HepG2 (cell line): ENCODE results near the gene CDC123. TPM values are rescaled to one million over a fixed set of nuclear protein-coding genes. Genes with fewer than 3 reads are reported as not detected.

Experiments
- ATAC-seq: fragments of 200-7000 bp; cut with Tn5 transposase; 3 replicates; pipeline ENCODE4 v1.9.1; 2020; ENCODE audit warnings: mild to moderate bottlenecking, moderate library complexity
- BruUV-seq: library from RNA; stranded (reverse); fragments of 400-500 nt; replicated peaks from 2 replicates; lab custom pipeline; 2021; lab: Mats Ljungman, UMichigan
- CTCF ChIA-PET: fragments of 300-600 bp; formaldehyde crosslinking; extraction: SDS; loops from one replicate; lab custom pipeline; 2021; ENCODE audit warnings: low total read pairs, inconsistent platforms, low intra/inter-chr PET ratio; lab: Yijun Ruan, JAX
- POLR2A ChIA-PET: fragments of 350-600 bp; sonication (Branson Sonifier 250); formaldehyde crosslinking; loops from one replicate; lab custom pipeline; 2020; ENCODE audit warnings: antibody characterized with exemption, inconsistent platforms; lab: Yijun Ruan, JAX
- DNase-seq: peaks from one replicate; pipeline ENCODE4 v3.0.0-alpha.2; 2015; ENCODE audit warnings: low spot score
- FAIRE-seq: peaks from 3 replicates; lab custom pipeline; 2011; peaks lifted over from hg19 to GRCh38; lab: Jason Lieb, UNC
- H2AFZ ChIP-seq: one replicate; pipeline ENCODE4 v1.6.1; 2011; ENCODE audit warnings: low read length, inconsistent platforms
- H3K27ac ChIP-seq: fragments of 300-600 bp; 3 replicates; pipeline ENCODE4 v1.8.0; 2011; ENCODE audit warnings: mixed run types, mild to moderate bottlenecking, mixed read lengths, low read length, inconsistent platforms; ENCODE audit not compliant: insufficient read depth; ENCODE audit errors: extremely low read length
- H3K27me3 ChIP-seq, 2 experiments: fragments of 200-600 bp in 1 of 2; 2 replicates in 1 of 2; 3 replicates in 1 of 2; pipeline versions ENCODE4 v1.6.0 to v1.8.0; 2011; ENCODE audit warnings: low read length in 2 of 2, mild to moderate bottlenecking in 2 of 2, moderate library complexity in 2 of 2, inconsistent platforms in 1 of 2; ENCODE audit not compliant: insufficient read depth in 2 of 2, control insufficient read depth in 1 of 2
- H3K36me3 ChIP-seq, 2 experiments: fragments of 200-600 bp in 1 of 2; replicated peaks in 1 of 2; 2 replicates in 1 of 2; 3 replicates in 1 of 2; pipeline versions ENCODE4 v1.5.1 to v1.8.0; 2011; ENCODE audit warnings: low read length in 2 of 2, inconsistent platforms in 1 of 2; ENCODE audit not compliant: insufficient read depth in 2 of 2, control insufficient read depth in 1 of 2
- H3K4me1 ChIP-seq: 2 replicates; pipeline ENCODE4 v1.5.1; 2012; ENCODE audit warnings: low read length, inconsistent platforms; ENCODE audit not compliant: insufficient read depth
- H3K4me2 ChIP-seq: 2 replicates; pipeline ENCODE4 v1.6.0; 2011; ENCODE audit warnings: low read depth, low read length, inconsistent platforms
- H3K4me3 ChIP-seq, 3 experiments: fragments of 200-600 bp in 1 of 3; sonication (generic), shearing (Covaris generic) in 1 of 3; replicated peaks in 1 of 3; 2 replicates each; pipeline ENCODE4 v1.5.1; 2011 to 2016; ENCODE audit warnings: low read length in 3 of 3, inconsistent platforms in 2 of 3, low read depth in 2 of 3, mild to moderate bottlenecking in 2 of 3, control low read depth in 1 of 3, mixed read lengths in 1 of 3; ENCODE audit not compliant: insufficient read depth in 1 of 3
- H3K79me2 ChIP-seq: one replicate; pipeline ENCODE4 v1.6.1; 2011; ENCODE audit warnings: low read length, inconsistent platforms; ENCODE audit not compliant: insufficient read depth
- H3K9ac ChIP-seq: 2 replicates; pipeline ENCODE4 v1.6.0; 2011; ENCODE audit warnings: mild to moderate bottlenecking, low read depth, low read length, inconsistent platforms; ENCODE audit not compliant: insufficient read depth
- H3K9me3 ChIP-seq: 2 replicates; pipeline ENCODE4 v1.5.1; 2012; ENCODE audit warnings: mild to moderate bottlenecking, low read length
- H4K20me1 ChIP-seq: 2 replicates; pipeline ENCODE4 v1.6.0; 2011; ENCODE audit warnings: inconsistent platforms, mild to moderate bottlenecking, low read length, moderate library complexity; ENCODE audit not compliant: insufficient read depth
- EP300 ChIP-seq, 3 experiments: sonication (generic) in 1 of 3; formaldehyde crosslinking in 1 of 3; IDR thresholded peaks; 2 replicates each; pipeline versions ENCODE4 v1.5.1 to v1.6.1; 2011 to 2020; ENCODE audit warnings: low read depth in 2 of 3, low read length in 2 of 3, borderline replicate concordance in 1 of 3, improper control_type of control experiment in 1 of 3, mild to moderate bottlenecking in 1 of 3, missing genetic modification reagents in 1 of 3, moderate library complexity in 1 of 3
- FOXO1 ChIP-seq: sonication (generic); formaldehyde crosslinking; IDR thresholded peaks from 2 replicates; pipeline ENCODE4 v1.4.0; 2020; ENCODE audit warnings: missing genetic modification reagents
- KDM2A ChIP-seq: sonication (generic); formaldehyde crosslinking; IDR thresholded peaks from 2 replicates; pipeline ENCODE4 v1.4.0; 2020; ENCODE audit warnings: low read depth, missing genetic modification reagents, borderline replicate concordance
- KMT2A ChIP-seq: sonication (generic); formaldehyde crosslinking; IDR thresholded peaks from 2 replicates; pipeline ENCODE4 v1.4.0; 2020; ENCODE audit warnings: missing genetic modification reagents
- KMT2B ChIP-seq: IDR thresholded peaks from 2 replicates; pipeline ENCODE4 v1.6.1; 2016; ENCODE audit warnings: missing genetic modification reagents, missing compliant biosample characterization
- NR2F6 ChIP-seq, 2 experiments: IDR thresholded peaks; 2 replicates each; pipeline ENCODE4 v1.6.1; 2016; ENCODE audit warnings: antibody characterized with exemption in 1 of 2, mild to moderate bottlenecking in 1 of 2
- PAX8 ChIP-seq: sonication (generic); formaldehyde crosslinking; IDR thresholded peaks from 2 replicates; pipeline ENCODE4 v1.8.0; 2022; ENCODE audit warnings: mild to moderate bottlenecking, missing genetic modification reagents, borderline replicate concordance
- SMYD3 ChIP-seq: sonication (generic); formaldehyde crosslinking; IDR thresholded peaks from 2 replicates; pipeline ENCODE4 v1.8.1; 2023; ENCODE audit warnings: mild to moderate bottlenecking, missing genetic modification reagents
- SP1 ChIP-seq, 2 experiments: fragments of 450-650 bp in 1 of 2; sonication (generic) in 1 of 2; formaldehyde crosslinking in 1 of 2; IDR thresholded peaks; 2 replicates each; pipeline versions ENCODE4 v1.4.0 to v1.6.1; 2016 to 2020; ENCODE audit warnings: missing genetic modification reagents in 1 of 2
- ZFP36 ChIP-seq: fragments of 150-350 bp; IDR thresholded peaks from 2 replicates; pipeline ENCODE4 v1.6.1; 2018; ENCODE audit warnings: borderline replicate concordance, low read length, low read depth; ENCODE audit not compliant: partially characterized antibody
- ZFX ChIP-seq: sonication (generic); formaldehyde crosslinking; IDR thresholded peaks from 2 replicates; pipeline ENCODE4 v1.4.0; 2020; ENCODE audit warnings: mild to moderate bottlenecking, low read depth, missing genetic modification reagents, moderate library complexity
- ZFY ChIP-seq: sonication (generic); formaldehyde crosslinking; IDR thresholded peaks from 2 replicates; pipeline ENCODE4 v1.4.0; 2020; ENCODE audit warnings: missing genetic modification reagents
- WGBS: methylation state at CpG from one replicate; pipeline ENCODE4 v1.1.6; 2017; ENCODE audit warnings: low lambda C conversion rate; 5-methylcytosine and 5-hydroxymethylcytosine counted together
- in situ Hi-C: cut with HindIII; loops from 2 replicates; pipeline ENCODE4 v1.10.0; 2017; ENCODE audit warnings: low pct_unique_long_range_greater_than_20kb; ENCODE audit not compliant: extremely low pct_ligation_motif_present
- intact Hi-C: fragments of 100-400 bp; cut with micrococcal nuclease; formaldehyde crosslinking; loops from one replicate; pipeline ENCODE4 v1.10.0; 2022; ENCODE audit not compliant: unreplicated experiment
- polyA plus RNA-seq, 8 experiments: library from polyadenylated mRNA; depleted of rRNA in 3 of 8; stranded (reverse) in 7 of 8; unstranded in 1 of 8; fragments of >200 nt; fragmentation: Illumina TruSeq in 4 of 8; extraction: Trizol in 4 of 8; gene quantifications; 2 replicates each; pipeline versions ENCODE4 v1.2.1 to v1.2.3, GENCODE V29; 2011 to 2016; ENCODE audit warnings: low read depth in 4 of 8, missing spikeins in 1 of 8, mixed read lengths in 1 of 8; ENCODE audit not compliant: insufficient read depth in 1 of 8
- total RNA-seq, 5 experiments: library from RNA; depleted of rRNA; stranded (reverse); fragments of >200 nt; fragmentation: Illumina TruSeq; extraction: Trizol; gene quantifications; 2 replicates each; pipeline ENCODE4 v1.2.3, GENCODE V29; 2016; ENCODE audit warnings: low read depth in 1 of 5
- TF ChIP-seq, protein P1 (sequence below): sonication (generic); formaldehyde crosslinking; conservative IDR thresholded peaks from 2 replicates; pipeline ENCODE4 v1.8.0; 2022; ENCODE audit warnings: low read depth, missing genetic modification reagents
- TF ChIP-seq, protein P2 (sequence below): sonication (generic); formaldehyde crosslinking; IDR thresholded peaks from 2 replicates; pipeline ENCODE4 v1.8.1; 2022; ENCODE audit warnings: low read depth, mild to moderate bottlenecking, missing genetic modification reagents

The CDC123 gene
- total and polyA plus RNA-seq, 2 of the 13 experiments (the other 11 are each of a cell fraction or from before 2014, with no cell fraction given), result 63.3 to 153 TPM

DNA sequence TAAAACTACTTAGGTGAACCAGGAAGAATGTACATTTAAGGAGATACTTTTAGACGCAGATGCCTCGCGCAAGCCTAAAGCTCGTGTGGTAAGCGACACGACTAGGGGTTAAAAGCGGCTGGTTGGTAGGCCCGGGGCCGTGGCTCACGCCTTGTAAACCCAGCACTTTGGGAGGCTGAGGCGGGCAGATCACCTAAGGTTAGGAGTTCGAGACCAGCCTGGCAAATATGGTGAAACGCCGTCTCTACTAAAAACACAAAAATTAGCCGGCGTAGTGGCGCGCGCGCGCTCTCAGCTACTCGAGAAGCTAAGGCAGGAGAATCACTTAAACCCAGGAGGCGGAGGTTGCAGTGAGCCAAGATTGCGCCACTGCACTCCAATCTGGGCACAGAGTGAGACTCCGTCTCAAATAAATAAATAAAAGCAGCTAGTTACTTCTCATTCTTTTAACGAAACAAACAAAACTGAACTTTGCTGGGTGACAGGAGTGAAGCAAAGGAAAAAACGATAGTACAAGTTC lies 1.2 kb upstream of the CDC123 start:
- H3K79me2 ChIP-seq, result peaks cover 77% of the 10 kb centered on the region
- peak overlapping the region; percentile 79 for H3K4me2 ChIP-seq
- 2% methylated on average over 27 of the region's 27 CpGs for WGBS
- ATAC-seq, result peak; percentile 21; the same call in 2 of the 3 replicates
- BruUV-seq, result no TSS peak
- no peaks in the 10 kb centered on the region; a peak in 1 of 5 replicates for H3K27me3 ChIP-seq
- H4K20me1 ChIP-seq, result no peaks in the 10 kb centered on the region
- no peaks in the 10 kb centered on the region for H3K9me3 ChIP-seq
- H3K4me3 ChIP-seq, result peak overlapping the region; percentile 87 to 94 (median 91)
- intact Hi-C loops, result loop anchor here (1.0 kb wide), 1 partner anchor 65 kb away; no protein-coding TSS in a partner anchor
- H2AFZ ChIP-seq, result no peak overlapping the region
- peaks cover 53% of the 10 kb centered on the region for H3K4me1 ChIP-seq
- peak overlapping the region; percentile 92 for H3K27ac ChIP-seq
- peak overlapping the region; percentile 95 for H3K9ac ChIP-seq
- H3K36me3 ChIP-seq, result peaks cover 3 to 11% of the 10 kb centered on the region in 2 experiments; a peak in 3 of 5 replicates
- FAIRE-seq, result no peak
- no peak for DNase-seq
- in situ Hi-C loops, result no loop called here
- CTCF ChIA-PET, result no interaction called here
- POLR2A ChIA-PET, result no interaction called here
- 0 out of 2 replicates have a peak, but pooled peaks have one; percentile 2 for TF ChIP-seq SMYD3 (CRISPR knock-in tag)
- TF ChIP-seq, protein P1, sequence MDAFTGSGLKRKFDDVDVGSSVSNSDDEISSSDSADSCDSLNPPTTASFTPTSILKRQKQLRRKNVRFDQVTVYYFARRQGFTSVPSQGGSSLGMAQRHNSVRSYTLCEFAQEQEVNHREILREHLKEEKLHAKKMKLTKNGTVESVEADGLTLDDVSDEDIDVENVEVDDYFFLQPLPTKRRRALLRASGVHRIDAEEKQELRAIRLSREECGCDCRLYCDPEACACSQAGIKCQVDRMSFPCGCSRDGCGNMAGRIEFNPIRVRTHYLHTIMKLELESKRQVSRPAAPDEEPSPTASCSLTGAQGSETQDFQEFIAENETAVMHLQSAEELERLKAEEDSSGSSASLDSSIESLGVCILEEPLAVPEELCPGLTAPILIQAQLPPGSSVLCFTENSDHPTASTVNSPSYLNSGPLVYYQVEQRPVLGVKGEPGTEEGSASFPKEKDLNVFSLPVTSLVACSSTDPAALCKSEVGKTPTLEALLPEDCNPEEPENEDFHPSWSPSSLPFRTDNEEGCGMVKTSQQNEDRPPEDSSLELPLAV, result no peak
- TF ChIP-seq FOXO1 (CRISPR knock-in tag), result no peak
- peak; percentile 30; the same call in 1 of the 2 replicates for TF ChIP-seq ZFY (CRISPR knock-in tag)
- TF ChIP-seq NR2F6 (IDR thresholded peaks at IDR 0.05), result no peak
- no peak for TF ChIP-seq NR2F6 (CRISPR knock-in tag; IDR thresholded peaks at IDR 0.05)
- TF ChIP-seq KMT2A (CRISPR knock-in tag), result peak; percentile 30; the same call in 1 of the 2 replicates
- peak; percentile 49; the same call in 1 of the 2 replicates for TF ChIP-seq KMT2B (CRISPR knock-in tag)
- peak; percentile 39 for TF ChIP-seq ZFX (CRISPR knock-in tag)
- no peak for TF ChIP-seq PAX8
- TF ChIP-seq KDM2A (CRISPR knock-in tag), result 0 out of 2 replicates have a peak, but pooled peaks have one; percentile 15
- no peak for TF ChIP-seq EP300 (IDR thresholded peaks at IDR 0.05; ENCODE audit: low read depth in 2 of 2, low read length in 2 of 2)
- TF ChIP-seq EP300 (CRISPR knock-in tag; IDR thresholded peaks at IDR 0.05; ENCODE audit: borderline replicate concordance), result no peak
- no peak for TF ChIP-seq SP1 (IDR thresholded peaks at IDR 0.05)
- TF ChIP-seq SP1 (CRISPR knock-in tag; IDR thresholded peaks at IDR 0.05), result no peak
- TF ChIP-seq ZFP36, result no peak
- TF ChIP-seq, protein P2, sequence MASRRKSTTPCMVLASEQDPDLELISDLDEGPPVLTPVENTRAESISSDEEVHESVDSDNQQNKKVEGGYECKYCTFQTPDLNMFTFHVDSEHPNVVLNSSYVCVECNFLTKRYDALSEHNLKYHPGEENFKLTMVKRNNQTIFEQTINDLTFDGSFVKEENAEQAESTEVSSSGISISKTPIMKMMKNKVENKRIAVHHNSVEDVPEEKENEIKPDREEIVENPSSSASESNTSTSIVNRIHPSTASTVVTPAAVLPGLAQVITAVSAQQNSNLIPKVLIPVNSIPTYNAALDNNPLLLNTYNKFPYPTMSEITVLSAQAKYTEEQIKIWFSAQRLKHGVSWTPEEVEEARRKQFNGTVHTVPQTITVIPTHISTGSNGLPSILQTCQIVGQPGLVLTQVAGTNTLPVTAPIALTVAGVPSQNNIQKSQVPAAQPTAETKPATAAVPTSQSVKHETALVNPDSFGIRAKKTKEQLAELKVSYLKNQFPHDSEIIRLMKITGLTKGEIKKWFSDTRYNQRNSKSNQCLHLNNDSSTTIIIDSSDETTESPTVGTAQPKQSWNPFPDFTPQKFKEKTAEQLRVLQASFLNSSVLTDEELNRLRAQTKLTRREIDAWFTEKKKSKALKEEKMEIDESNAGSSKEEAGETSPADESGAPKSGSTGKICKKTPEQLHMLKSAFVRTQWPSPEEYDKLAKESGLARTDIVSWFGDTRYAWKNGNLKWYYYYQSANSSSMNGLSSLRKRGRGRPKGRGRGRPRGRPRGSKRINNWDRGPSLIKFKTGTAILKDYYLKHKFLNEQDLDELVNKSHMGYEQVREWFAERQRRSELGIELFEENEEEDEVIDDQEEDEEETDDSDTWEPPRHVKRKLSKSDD (CRISPR knock-in tag), result no peak
